Measurements from ENCODE around the gene CD300LF.
A peak's percentile ranks its signal among the peaks of the same experiment; 100 is the strongest.

The CD300LF gene

GRCh38 chr17:74699236-74699635, 13.5 kb downstream of the CD300LF start:
- no peak for DNase-seq (ENCODE audit: low spot score)
- in situ Hi-C loops (cut with MboI; ENCODE audit: low sequenced_read_pairs, unreplicated experiment) = no loop called here
- TF ChIP-seq CTCF (IDR thresholded peaks at IDR 0.05; ENCODE audit: borderline replicate concordance, control extremely low read depth, extremely low read depth, insufficient read depth, missing control alignments) = no peak

GRCh38 chr17:74698069-74698468, 14.7 kb downstream of the CD300LF start:
- TF ChIP-seq CTCF (IDR thresholded peaks at IDR 0.05; ENCODE audit: borderline replicate concordance, control extremely low read depth, extremely low read depth, insufficient read depth, missing control alignments) = no peak
- DNase-seq (ENCODE audit: low spot score) = no peak
- in situ Hi-C loops (cut with MboI; ENCODE audit: low sequenced_read_pairs, unreplicated experiment) = no loop called here

- DNase-seq (ENCODE audit: low spot score) = peak; percentile 67
- no peak for TF ChIP-seq CTCF (IDR thresholded peaks at IDR 0.05; ENCODE audit: borderline replicate concordance, control extremely low read depth, extremely low read depth, insufficient read depth, missing control alignments)
- in situ Hi-C loops (cut with MboI; ENCODE audit: low sequenced_read_pairs, unreplicated experiment) = no loop called here
Observed at GRCh38 chr17:74697515-74697914, 15.2 kb downstream of the CD300LF start.

- DNase-seq (ENCODE audit: low spot score) = no peak
- in situ Hi-C loops (cut with MboI; ENCODE audit: low sequenced_read_pairs, unreplicated experiment) = no loop called here
- TF ChIP-seq CTCF (IDR thresholded peaks at IDR 0.05; ENCODE audit: borderline replicate concordance, control extremely low read depth, extremely low read depth, insufficient read depth, missing control alignments) = no peak
Observed at GRCh38 chr17:74695629-74696028, 17.1 kb downstream of the CD300LF start.

- no peak for DNase-seq (ENCODE audit: low spot score)
- in situ Hi-C loops (cut with MboI; ENCODE audit: low sequenced_read_pairs, unreplicated experiment) = no loop called here
- no peak for TF ChIP-seq CTCF (IDR thresholded peaks at IDR 0.05; ENCODE audit: borderline replicate concordance, control extremely low read depth, extremely low read depth, insufficient read depth, missing control alignments)
Observed at GRCh38 chr17:74694081-74694480, 18.6 kb downstream of the CD300LF start.

GRCh38 chr17:74691151-74691550, 21.6 kb downstream of the CD300LF start:
- no peak for TF ChIP-seq CTCF (IDR thresholded peaks at IDR 0.05; ENCODE audit: borderline replicate concordance, control extremely low read depth, extremely low read depth, insufficient read depth, missing control alignments)
- no peak for DNase-seq (ENCODE audit: low spot score)
- in situ Hi-C loops (cut with MboI; ENCODE audit: low sequenced_read_pairs, unreplicated experiment) = no loop called here

- in situ Hi-C loops (cut with MboI; ENCODE audit: low sequenced_read_pairs, unreplicated experiment) = no loop called here
Observed at GRCh38 chr17:74690409-74690825, 22.3 kb downstream of the CD300LF start.

More at GRCh38 chr17:74690409-74690825, 22.3 kb downstream of the CD300LF start:
- TF ChIP-seq CTCF (IDR thresholded peaks at IDR 0.05; ENCODE audit: borderline replicate concordance, control extremely low read depth, extremely low read depth, insufficient read depth, missing control alignments) = no peak
- no peak for DNase-seq (ENCODE audit: low spot score)
